Hematopoietic multipotent progenitor cell treated with erythropoietin and hydrocortisone succinate and interleukin-3 and kit ligand, for 4 days (in vitro differentiated cells): ENCODE data around the gene RARS2.

Experiments
- DNase-seq: peaks from one replicate; pipeline ENCODE4 v3.0.0-alpha.2; 2015

The RARS2 gene

GRCh38 chr6:87572883-87573282 lies 16.9 kb downstream of the RARS2 start:
- DNase-seq: no peak

- DNase-seq: no peak
Observed at GRCh38 chr6:87572021-87572420, 17.8 kb downstream of the RARS2 start.

- no peak for DNase-seq
Observed at GRCh38 chr6:87561017-87561416, 28.8 kb downstream of the RARS2 start.

- no peak for DNase-seq
Observed at GRCh38 chr6:87558446-87558845, 31.3 kb downstream of the RARS2 start.

GRCh38 chr6:87555506-87555905 lies 34.3 kb downstream of the RARS2 start:
- no peak for DNase-seq

GRCh38 chr6:87553159-87553765 lies 36.5 kb downstream of the RARS2 start:
- DNase-seq: no peak

GRCh38 chr6:87551799-87552198 lies 38.0 kb downstream of the RARS2 start:
- DNase-seq: peak; percentile 1

GRCh38 chr6:87544474-87544735 lies 45.4 kb downstream of the RARS2 start:
- no peak for DNase-seq

- no peak for DNase-seq
Observed at GRCh38 chr6:87543696-87544473, 45.9 kb downstream of the RARS2 start.

GRCh38 chr6:87541744-87542143 lies 48.0 kb downstream of the RARS2 start:
- no peak for DNase-seq

GRCh38 chr6:87541041-87541440 lies 48.7 kb downstream of the RARS2 start:
- DNase-seq: no peak

GRCh38 chr6:87540539-87540938 lies 49.2 kb downstream of the RARS2 start:
- DNase-seq: no peak

- no peak for DNase-seq
Observed at GRCh38 chr6:87539554-87539953, 50.2 kb downstream of the RARS2 start.

- DNase-seq: no peak
Observed at GRCh38 chr6:87538510-87539260, 51.1 kb downstream of the RARS2 start.

- no peak for DNase-seq
Observed at GRCh38 chr6:87534377-87535047, 55.3 kb downstream of the RARS2 start.

- no peak for DNase-seq
Observed at GRCh38 chr6:87529221-87529620, 60.6 kb downstream of the RARS2 start.

GRCh38 chr6:87522686-87523085 lies 67.1 kb downstream of the RARS2 start:
- DNase-seq: no peak

- no peak for DNase-seq
Observed at GRCh38 chr6:87518453-87518852, 71.3 kb downstream of the RARS2 start.

GRCh38 chr6:87514831-87515230 lies 75.0 kb downstream of the RARS2 start:
- DNase-seq: peak; percentile 63

- DNase-seq: no peak
Observed at GRCh38 chr6:87504441-87504840, 85.3 kb downstream of the RARS2 start.

- no peak for DNase-seq
Observed at GRCh38 chr6:87501809-87502572, 87.8 kb downstream of the RARS2 start.

- no peak for DNase-seq
Observed at GRCh38 chr6:87498048-87498447, 91.7 kb downstream of the RARS2 start.
